Fibroblast of pulmonary artery (primary cell): ENCODE data around the gene KSR1.
"Not testable (repeated sequence)": the region's sequence is repeated elsewhere in the genome, so short reads cannot be mapped to it uniquely, and the experiment has no call there.

Source experiments
- DNase-seq: peaks from one replicate; pipeline ENCODE4 v3.0.0-alpha.2; 2010; ENCODE audit warnings: low read depth
- H3K4me3 ChIP-seq: replicated peaks from 2 replicates; pipeline ENCODE4 v1.5.1; 2011; ENCODE audit warnings: low read depth, mild to moderate bottlenecking, control low read depth, low read length, moderate library complexity
- TF ChIP-seq, protein P1 (sequence below): IDR thresholded peaks from 2 replicates; pipeline ENCODE4 v1.5.1; 2011; ENCODE audit warnings: mild to moderate bottlenecking, control low read depth, low read length, inconsistent platforms; ENCODE audit errors: missing control alignments

Gene KSR1

DNA sequence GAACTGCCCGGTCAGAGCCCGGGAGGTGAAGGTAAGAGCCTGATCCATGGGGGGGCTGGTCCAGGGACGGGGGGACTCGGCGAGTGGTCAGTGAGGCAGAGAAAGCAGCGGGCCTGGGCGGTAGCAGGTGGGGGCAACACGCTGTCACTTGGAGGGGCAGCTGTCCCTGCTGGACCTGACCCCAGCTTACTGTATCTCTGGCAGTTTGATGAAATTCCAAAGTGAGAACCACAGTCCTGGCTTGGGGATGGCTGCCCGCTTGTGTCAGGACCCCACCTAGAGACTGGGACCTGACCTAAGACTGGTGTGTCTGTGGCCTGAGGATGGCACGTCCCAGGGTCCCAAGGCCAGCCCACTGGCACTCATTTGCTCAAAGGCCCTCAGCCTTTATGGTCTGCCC is 35.1 kb upstream of the KSR1 start:
- TF ChIP-seq, protein P1, sequence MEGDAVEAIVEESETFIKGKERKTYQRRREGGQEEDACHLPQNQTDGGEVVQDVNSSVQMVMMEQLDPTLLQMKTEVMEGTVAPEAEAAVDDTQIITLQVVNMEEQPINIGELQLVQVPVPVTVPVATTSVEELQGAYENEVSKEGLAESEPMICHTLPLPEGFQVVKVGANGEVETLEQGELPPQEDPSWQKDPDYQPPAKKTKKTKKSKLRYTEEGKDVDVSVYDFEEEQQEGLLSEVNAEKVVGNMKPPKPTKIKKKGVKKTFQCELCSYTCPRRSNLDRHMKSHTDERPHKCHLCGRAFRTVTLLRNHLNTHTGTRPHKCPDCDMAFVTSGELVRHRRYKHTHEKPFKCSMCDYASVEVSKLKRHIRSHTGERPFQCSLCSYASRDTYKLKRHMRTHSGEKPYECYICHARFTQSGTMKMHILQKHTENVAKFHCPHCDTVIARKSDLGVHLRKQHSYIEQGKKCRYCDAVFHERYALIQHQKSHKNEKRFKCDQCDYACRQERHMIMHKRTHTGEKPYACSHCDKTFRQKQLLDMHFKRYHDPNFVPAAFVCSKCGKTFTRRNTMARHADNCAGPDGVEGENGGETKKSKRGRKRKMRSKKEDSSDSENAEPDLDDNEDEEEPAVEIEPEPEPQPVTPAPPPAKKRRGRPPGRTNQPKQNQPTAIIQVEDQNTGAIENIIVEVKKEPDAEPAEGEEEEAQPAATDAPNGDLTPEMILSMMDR: no peak
- DNase-seq: no peak

DNA sequence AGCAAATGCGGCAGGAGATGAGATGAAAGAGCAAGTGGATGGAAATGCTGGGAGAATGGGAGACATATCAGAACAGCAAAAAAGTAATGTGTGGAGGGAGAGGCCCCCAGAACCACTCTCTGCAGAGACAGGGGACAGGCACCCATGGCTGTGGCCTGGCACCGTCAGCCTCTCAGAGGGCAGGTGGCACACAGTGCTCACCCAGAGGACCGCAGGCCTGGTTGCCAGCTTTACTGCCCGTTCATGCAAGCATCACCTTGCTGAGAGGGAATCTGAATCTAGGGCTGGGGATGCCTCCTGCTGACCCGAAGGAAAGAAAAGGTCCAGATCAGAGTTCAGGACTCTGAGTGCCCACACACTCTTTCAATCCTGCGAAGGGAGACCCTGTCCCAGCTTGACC is 34.6 kb upstream of the KSR1 start:
- not testable (repeated sequence) for H3K4me3 ChIP-seq, DNase-seq

More for the DNA sequence above, 35.1 kb upstream of the KSR1 start:
- H3K4me3 ChIP-seq: no peak overlapping the region

DNA sequence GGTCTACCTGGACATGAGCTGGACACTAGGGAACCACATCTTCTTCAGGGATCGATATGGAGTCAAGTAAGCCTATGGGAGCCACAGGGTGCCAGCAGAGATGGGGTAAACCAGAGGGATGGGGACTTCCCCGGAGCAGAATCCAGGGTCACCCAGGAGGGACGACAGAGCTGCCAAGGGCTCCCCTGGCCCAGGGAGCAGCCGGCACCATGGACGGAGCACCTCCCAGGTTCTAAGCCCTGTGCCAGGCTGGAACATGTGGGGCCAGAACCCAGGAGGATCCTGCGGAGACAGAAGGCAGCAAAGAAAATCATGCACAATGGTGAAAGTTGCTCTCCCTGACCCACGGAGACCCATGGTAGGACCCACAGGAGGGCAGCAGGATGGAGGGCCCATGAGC is 33.6 kb upstream of the KSR1 start:
- TF ChIP-seq, protein P1: no peak
- no peak overlapping the region for H3K4me3 ChIP-seq
- DNase-seq: no peak

DNA sequence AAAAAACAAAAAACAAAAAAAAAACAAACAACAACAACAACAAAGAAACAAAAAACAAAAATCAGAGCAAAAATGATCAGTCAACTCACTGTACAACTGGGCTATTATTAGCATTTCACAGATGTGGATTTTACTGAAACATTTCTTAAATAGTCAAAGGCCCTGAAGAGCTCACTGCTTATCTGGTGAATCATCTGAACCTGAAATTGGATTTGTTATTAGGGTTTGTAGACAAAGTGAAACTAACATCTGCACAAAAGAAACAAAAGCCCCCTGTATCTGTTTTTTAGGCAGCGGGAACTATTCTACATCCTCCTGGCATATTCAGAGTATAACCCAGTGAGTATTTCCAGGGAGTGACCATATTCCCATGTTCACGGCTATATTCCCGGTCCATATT is 32.6 kb upstream of the KSR1 start:
- H3K4me3 ChIP-seq: no peak overlapping the region
- DNase-seq: no peak
- TF ChIP-seq, protein P1: no peak

DNA sequence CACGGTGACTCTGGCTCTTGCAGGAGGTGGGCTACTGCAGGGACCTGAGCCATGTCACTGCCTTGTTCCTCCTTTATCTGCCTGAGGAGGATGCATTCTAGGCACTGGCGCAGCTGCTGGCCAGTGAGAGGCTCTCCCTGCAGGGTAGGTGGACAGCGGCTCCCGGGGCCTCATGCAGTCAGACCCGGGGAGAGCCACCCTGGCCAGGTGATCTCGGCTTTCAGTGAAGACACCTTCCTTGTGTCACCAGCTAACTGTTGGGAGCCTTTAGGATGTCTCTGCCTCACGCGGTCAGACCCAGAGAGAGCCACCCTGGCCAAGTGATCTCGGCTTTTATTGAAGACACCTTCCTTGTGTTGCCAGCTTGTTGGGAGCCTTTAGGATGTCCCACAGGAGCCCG is 31.7 kb upstream of the KSR1 start:
- H3K4me3 ChIP-seq: no peak overlapping the region
- DNase-seq: no peak
- TF ChIP-seq, protein P1: no peak

DNA sequence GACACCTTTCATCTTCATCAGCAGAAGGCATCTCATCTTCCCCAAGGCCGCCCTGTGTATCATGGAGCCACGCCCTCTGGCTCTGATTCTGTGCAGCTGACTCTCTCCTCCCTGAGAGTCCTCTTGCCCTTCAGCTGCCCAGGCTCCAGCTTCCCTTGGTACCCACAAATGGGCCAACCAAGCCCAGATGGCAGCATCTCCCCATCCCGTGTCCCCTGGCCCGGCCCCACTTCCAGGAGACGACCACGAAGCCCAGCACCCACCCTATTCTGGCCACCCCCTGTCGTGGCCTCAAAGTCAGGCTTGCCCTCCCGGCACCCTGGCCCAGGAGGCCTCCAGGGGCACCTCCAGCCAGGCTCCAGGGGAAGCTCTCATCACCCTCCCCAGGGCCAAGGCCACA is 31.3 kb upstream of the KSR1 start:
- TF ChIP-seq, protein P1: no peak
- no peak overlapping the region for H3K4me3 ChIP-seq
- no peak for DNase-seq

DNA sequence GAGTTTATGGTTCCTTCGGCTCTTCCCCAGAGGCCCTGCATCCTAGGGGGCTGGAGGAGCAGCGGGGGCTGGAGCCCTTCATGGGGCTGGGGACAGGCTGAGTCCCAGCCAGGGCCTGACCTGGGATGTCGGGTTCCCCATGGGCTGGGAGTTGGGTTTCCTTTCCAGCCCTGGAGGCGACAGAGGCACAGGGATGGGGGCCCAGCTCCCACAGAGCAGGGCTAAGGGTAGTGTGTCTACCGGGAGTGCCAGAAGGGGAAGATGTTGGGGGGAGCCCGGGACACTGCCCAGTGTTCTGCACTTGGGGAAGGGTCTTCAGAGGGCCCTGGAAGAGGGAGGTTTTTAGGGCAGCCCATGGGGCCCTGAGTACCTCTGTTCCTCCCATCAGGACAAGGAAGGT is 30.7 kb upstream of the KSR1 start:
- H3K4me3 ChIP-seq, DNase-seq: not testable (repeated sequence)

DNA sequence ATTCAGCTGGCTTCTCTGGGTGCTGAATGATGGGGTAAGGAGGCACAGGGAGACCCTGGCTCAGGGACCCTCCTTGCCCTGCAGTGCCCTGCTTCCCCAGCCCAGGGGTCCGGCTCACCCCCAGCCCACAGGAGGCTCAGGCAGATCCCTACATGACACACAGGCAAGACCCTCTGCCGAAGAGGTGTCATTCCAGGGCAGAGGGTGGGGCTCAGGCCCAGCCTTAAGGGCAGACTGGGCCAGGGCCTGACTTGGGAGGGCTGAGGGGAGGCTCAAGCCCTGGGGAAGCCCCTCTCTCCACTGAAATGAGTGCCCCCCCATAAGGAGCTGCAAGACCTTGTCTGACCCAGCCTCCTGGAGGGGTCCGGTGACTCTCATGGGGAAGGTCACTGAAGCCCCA is 30.3 kb upstream of the KSR1 start:
- H3K4me3 ChIP-seq: no peak overlapping the region
- DNase-seq: no peak
- TF ChIP-seq, protein P1: no peak

DNA sequence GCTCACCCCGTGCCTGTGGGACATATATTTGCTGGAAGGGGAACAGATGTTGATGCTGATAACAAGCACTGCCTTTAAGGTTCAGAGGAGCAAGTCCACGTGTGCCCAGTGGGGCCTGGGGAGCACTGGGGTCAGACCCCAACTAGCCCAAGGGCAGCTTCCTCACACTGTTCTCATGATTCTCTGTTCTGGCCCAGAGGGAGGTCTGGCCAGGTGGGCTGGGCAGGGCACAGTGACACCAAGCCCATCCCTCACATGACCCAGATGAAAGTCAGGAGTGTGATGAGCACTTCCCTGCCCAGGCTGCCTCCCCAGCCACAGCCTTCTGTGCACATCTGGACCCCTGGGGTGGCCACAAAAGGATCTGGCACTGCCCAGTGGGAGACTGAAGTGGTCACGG is 29.8 kb upstream of the KSR1 start:
- H3K4me3 ChIP-seq, DNase-seq: not testable (repeated sequence)

DNA sequence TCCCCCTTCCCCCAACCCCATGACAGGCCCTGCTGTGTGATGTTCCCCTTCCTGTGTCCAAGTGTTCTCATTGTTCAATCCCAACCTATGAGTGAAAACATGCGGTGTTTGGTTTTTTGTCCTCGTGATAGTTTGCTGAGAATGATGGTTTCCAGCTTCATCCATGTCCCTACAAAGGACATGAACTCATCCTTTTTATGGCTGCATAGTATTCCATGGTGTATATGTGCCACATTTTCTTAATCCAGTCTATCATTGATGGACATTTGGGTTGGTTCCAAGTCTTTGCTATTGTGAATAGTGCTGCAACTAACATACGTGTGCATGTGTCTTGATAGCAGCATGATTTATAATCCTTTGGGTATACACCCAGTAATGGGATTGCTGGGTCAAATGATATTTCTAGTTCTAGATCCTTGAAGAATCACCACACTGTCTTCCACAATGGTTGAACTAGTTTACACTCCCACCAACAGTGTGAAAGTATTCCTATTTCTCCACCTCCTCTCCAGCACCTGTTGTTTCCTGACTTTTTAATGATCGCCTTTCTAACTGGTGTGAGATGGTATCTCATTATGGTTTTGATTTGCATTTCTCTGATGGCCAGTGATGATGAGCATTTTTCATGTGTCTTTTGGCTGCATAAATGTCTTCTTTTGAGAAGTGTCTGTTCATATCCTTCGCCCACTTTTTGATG is 28.9 kb upstream of the KSR1 start:
- not testable (repeated sequence) for H3K4me3 ChIP-seq, DNase-seq
